ENCODE data around the gene NUDT22.
"Not testable (repeated sequence)": the region's sequence is repeated elsewhere in the genome, so short reads cannot be mapped to it uniquely, and the experiment has no call there.

Gene NUDT22

DNA sequence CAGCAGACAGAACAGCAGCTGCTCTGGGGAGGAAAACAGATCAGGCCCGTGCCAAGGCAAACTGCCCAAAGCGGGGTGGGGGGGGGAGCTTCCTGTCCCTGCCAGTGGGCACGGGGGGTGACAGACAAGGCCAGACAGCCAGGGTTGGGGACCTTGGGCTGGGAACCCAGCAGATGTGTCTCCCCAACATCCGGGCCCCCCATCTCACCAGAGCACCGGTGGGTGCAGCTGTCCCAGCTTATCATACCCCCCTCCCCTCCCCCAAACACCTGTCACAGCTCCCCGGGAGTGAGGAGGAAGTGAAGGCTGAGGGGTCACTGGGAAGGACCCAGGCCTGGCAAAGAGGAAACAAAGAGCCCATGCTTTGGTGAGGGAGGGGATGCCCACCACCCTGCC is 19.3 kb downstream of the NUDT22 start:
- peak in 1 of 2 experiments; percentile 39 for DNase-seq

DNA sequence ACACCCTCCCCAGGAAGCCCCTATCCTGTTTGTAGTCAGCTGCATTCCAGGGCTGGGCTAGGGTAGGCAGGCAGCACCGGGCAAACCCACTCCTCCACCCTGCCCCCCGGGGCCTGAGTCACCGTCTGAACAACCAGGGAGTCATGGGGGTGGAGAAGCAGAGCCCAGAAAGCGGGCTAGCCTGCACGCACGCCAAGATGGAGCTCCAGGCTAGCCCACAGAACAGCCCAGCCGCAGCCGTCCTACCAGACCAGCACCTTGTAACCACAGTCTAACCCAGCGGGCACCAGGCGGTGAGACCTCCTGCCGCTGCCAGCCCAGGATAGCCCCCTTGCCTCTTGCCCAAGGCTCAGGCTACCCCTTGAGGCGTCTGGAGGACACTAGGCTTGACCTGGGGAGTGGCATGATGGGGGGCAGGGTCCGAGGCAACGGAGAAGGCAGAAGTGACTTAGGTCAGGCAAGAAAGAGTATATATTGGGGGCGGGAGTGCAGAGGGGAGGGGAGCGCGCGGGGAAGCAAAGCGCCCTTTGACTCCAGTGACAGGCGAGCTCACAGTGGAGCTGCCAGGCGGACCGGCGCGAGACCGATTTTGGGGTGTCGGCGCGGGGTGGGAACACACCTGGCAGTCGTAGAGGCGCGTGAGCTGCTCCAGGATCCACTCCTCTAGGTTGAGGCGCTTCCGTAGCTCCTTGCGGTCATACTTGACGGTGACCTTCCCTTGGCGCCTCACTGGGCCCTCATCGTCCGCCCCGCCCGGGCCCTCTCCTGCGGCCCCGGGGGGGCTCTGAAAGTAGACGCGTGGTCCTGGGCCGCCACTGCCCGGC is 19.9 kb downstream of the NUDT22 start:
- DNase-seq, result peak; percentile 64 to 76

DNA sequence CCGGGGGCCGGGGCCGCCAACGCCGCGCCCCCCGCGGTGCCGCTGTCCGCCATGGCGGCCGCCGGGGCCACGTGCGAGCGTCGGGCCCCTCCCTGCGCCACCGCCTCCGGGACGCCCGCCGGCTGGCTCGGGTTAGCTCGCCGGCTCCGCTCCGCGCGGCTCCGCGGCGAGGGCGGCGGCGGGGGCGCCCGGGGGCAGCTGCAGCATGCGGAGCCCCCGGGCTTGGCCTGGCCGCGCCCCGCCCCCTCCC is 20.5 kb downstream of the NUDT22 start:
- DNase-seq, result not testable (repeated sequence)

DNA sequence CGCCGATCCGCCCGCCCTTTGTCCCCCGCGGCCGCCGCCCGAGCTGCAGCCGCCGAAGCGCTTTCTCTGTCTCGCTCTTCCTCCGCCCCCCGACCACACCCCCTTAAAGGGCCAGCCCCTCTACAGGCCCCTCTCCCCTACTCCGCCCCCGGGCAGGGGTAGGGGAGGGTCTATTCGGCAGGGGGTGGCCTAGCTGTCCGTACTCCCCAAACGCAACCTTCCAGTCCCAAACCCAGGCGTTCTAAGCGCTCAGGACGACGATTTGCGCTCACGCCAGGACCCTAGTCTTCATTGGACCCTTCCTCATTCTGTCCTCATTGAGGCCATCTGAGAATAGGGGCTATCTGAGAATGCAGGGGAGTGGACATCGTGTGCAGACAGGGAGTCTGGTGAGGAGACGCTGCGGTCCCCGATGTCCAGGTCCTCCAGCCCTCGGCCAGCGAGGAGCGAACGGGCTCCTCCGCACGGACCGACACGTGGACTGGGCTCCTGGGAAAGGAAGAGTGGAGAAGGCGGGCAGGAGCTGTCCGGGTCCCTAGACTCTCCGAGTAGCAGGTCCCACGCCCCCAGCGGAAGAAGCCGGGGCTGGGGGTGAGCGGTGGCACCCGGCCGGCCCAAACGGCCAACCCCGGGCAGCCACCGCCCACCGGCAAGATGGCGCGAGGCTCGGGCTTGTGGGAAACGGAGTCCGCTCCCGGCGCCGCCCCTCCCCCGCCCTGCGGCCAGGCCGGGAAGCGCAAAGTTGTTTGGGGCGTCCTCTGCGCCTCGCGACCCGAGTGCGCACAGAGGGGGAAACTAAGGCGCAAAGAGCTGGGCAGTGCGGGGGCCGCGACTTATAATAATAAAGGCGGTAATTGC is 21.0 kb downstream of the NUDT22 start, which contains the start of gene PPP1R14B:
Gene PPP1R14B (minus strand): TSS at position 73 of the 858 bp plus-strand sequence. CDS start 270 bp downstream, outside the sequence.
- peak; percentile 67 to 81 for DNase-seq

DNA sequence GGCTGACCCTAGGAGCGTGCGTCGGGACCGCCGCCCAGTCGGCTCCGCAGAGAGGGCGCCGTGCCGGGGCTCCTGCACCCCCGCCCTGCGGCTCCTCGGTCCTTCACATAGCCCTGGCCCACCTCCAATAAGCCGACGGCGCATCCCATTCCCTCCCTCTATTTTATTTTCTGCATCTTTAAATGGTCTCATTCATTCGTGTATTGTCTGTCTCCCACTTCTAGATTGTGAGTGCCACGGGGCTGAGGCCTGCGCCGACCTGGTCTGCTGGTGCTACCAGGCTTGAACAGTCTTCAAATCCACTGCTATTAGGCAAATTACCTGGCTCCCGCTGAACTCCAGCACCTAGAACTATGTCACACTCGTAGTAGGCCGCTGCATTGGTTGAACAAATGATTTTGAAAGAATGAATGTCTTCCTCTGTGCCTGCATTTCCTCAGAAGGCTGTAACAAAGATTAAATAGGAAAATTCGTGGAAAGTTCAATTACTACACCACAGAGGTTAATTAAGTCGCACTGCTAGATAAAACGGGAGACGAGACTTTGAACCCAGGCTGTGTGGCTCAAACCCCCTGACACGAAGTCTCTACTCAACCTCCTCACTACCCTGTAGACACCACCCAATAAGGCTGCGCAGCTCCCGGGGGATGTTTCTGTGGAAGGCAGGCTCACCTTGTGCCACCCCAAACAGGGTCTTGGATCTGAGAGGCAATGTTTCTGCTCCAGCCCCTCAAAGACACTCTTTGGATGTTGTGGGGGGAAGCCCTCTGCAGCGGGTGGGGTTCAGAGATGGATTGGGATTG is 21.9 kb downstream of the NUDT22 start:
- DNase-seq, result no peak

DNA sequence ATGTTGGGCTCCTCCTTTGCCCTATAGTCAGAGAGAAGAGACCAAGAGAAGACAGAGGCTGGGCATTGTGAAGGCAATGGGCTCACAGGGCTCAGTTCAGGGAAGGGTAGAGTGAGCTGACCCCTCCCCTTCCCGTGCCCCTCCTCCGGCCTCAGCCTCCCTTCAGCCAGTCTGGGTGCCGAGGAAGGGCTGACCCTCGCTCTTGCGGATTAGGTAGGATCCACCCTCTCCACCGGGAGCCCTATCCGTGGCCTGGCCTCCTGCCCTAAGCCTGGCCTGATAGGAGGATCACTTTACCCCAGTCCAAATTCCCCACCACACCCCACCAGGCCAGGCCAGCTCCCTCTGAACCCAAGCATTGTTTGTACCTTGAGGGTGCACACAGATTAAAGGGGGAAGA is 22.5 kb downstream of the NUDT22 start:
- DNase-seq, result no peak

DNA sequence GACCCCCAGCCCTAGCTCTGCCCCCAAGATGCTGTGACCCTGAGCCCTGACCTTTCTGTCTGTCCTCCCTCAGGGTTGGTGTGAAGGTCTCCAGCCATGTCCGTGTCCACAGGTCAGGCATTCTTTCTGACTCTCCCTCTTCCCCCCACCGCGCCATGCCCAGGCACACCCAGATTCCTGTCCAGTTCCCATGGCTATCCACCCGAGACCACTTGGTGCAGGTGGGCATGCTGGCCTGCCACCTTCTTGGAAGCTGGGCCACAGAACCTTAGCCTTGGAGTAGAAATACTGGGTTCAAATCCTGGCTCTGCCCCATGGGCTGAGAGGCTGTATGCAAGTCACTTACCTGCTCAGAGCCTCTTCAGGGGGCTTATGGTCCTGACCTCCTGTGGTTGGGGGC is 23.0 kb downstream of the NUDT22 start:
- no peak for DNase-seq

DNA sequence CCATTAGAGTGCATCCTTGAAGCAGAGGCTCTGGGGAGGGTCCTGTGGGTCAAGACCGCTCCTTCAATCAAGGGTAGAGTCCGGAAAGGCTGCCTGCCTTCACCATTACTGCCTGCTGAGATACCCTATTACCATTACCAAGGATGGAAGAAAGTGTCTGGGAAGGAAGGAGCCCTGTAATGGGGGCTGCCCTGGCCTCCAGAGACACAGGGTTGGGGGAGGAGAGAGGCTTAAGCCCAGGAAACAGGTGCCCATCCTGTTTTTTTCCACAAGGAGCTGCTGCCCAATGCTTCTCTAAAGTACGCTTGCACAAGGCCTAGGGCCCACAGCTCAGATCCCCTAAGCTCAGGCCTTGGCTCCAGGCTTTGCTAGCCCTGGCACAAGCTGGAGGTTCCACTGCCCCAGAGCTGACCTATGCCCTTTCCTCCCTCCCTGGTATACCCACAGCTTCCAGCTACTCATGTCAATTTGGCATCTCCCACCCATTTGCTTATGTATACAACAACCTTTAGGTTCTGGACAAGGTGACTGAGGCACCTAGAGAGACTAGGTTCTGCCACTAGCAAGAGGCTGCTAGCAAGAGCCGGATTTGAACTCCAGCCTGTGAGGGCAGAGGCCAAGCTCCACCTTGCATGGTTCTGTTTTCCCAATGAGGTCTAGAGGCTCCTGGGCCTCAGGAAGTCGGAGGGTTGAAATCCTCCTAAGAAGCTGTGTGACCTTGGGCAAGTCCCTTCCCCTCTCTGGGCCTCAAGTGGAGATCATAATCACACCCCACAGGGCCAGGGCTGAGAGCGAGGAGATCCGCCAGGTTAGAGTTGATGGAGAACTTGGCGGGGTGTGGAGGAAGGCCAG is 23.7 kb downstream of the NUDT22 start:
- DNase-seq, result no peak

DNA sequence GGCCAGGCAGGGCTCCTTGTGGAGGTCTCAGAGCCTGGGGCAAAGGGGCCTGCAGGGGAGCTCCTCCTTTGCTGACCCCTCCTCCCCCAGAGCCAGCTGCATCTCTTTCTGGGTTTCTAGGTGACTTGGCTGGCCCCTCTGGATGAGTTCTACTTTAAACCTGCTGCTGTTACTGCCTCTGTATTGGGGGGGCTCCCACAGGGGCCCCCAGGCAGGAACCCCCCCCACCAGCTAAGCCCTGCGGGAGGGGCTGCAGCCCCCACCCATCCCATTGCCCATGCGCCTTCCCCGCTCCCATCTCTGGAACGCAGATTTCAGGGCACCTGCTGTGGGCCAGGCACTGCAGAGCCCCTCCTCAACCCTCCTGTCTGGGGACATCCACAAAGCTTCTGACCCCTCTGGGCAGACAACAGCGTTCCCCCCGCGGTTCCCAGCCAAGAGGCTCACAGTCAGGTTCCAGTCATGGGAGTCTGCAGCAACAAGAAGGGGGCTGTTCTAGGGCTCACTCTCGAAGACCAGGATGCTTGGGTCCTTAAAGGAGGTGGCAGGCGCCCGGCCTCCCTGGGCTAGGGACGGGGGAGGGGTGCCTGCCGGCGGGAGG is 24.4 kb downstream of the NUDT22 start:
- no peak for DNase-seq

DNA sequence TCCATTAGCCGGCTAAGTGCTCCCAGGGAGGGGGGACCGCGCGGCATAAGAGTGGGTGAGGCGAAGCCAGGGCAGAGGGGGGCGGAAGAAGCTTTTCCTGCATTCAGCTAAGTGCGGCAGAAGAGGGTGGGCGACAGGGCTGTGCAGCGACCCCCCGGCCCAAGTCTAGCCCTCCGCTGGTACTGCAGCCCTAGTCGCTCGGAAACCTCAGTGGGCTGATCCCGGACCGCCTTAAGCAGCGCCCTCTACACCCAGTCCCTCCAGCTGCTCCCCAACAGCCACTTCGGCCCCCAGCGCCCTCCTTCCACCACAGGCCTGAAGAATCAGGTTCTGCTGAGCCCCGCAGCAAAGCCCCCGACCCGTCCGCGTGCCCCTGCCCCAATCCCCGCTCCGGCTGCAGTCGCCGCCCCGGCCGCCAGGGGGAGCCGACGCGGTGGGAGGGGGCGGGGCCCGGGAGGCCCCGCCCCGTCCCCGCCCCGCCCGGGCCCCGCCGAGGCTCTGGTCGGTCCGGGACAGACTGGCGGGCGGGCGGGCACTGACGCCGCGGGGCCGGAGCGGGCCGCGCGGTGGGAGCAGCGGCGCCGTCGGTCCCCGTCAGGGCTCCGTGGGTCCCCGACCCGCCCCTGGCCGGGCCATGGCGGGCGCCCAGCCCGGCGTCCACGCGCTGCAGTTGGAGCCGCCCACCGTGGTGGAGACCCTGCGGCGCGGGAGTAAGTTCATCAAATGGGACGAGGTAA is 25.1 kb downstream of the NUDT22 start, which contains the start of gene PLCB3:
Gene PLCB3 (plus strand): TSS at position 515 of the 737 bp plus-strand sequence. CDS start 120 bp downstream, at position 635.
- DNase-seq, result peak in 1 of 2 experiments; percentile 35

DNA sequence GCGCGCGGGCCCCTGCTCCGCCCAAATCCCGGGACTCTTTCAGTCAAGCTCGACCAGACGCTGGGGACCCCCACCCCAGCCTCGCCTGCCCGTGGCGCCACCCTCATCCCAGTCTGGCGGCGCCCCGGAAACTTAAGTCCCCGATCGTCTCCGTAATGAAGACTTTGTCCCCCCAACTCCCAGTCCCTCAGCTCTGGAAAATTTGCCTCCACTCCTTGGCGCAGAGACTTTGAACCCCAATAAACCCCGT is 25.6 kb downstream of the NUDT22 start:
- DNase-seq, result no peak

DNA sequence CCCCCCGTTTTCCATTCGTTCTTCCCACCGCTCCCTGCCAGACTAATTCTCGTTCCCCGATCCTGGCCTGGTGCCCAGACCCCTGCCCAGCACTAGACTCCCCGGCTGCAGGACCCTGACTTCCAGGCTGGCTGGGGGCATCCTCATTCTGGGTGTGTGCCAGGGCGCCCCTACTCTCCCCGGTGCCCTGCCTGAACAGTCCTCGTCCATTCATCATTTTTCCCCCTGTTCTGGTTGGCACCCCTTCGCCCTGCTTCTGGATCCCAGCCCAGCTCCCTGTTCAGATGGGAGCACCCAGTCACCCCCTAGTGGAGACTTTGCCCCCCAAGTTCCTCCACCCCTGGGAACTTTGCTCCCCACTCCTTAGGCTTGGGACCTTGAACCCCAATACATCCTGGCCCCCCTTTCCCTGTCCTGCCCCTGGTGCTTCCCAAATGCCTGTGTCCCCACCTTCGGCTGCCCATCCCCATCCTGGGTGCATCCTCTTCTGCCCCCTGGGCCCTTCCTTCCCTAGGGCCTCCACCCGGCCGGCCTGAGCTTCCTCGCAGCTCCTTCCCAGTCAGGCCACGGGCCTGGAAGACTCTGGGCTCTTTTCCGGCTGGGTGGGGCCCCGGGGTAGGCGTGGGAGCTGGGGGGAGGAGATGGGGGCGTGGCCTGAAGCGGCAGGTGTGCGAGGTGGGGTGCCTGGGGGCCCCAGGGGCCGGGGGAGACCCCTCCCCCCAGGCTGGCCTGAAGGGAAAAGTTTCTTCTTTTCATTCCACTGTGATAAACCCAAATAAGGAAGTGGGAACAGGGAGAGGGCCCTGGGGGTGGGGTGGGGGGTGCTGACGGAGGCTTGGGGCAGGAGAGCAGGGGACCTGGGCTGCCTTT is 26.2 kb downstream of the NUDT22 start:
- peak in 1 of 2 experiments; percentile 44 for DNase-seq

DNA sequence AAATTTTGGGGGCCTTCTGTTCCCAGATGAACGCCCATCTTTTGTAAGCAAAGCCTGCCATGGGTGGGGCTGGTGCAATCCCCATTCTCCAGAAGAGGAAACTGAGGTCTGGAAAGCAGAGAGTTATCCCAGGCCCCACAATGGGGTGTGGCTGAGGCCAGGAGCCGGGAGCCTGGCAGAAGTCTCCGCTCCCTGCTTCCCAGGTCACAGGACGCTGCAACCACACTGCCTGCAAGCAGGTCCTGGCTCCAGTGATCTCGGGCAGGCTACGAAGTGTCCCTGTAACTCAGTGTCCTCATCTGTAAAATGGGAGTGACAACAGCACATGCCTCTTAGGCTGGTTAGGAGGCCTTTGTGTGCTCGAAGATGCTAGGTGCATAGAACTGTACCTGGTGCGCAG is 27.0 kb downstream of the NUDT22 start:
- DNase-seq, result no peak

DNA sequence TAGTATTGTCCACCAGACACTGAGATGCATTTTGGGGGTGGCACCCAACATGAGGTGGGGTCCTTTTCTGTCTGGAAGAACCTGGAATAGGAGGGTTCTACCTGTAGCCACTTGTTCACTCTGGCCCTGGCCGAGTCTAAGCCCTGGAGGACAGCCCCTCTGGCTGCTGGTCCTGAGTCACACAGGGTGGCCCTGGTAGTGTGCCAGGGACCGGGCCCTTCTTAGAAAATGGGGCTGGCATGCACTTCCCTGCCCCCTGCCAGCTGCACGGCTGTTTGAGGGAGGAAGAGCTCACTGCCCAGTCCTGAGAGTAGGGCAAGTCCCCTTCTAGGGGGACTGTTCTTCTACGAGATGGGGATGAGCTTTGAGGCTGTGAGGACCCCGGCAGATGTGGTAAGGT is 27.4 kb downstream of the NUDT22 start:
- no peak for DNase-seq

DNA sequence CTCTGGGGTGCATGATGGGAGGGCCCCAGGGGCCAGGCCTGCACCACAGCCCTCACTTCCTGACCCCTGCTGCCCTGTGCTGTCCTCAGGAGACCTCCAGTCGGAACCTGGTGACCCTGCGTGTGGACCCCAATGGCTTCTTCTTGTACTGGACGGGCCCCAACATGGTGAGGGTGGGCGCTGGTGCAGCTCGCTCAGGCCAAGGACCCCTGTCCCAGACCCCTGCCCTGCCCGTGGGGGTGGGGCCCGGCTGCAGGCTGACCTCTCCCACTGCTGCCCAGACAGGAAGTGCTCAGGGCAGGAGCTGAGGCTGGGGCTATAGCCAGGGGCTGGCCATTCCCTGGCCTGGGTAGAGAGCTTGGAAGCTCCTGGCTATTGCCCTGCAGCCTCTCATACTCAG is 28.3 kb downstream of the NUDT22 start:
- no peak for DNase-seq

DNA sequence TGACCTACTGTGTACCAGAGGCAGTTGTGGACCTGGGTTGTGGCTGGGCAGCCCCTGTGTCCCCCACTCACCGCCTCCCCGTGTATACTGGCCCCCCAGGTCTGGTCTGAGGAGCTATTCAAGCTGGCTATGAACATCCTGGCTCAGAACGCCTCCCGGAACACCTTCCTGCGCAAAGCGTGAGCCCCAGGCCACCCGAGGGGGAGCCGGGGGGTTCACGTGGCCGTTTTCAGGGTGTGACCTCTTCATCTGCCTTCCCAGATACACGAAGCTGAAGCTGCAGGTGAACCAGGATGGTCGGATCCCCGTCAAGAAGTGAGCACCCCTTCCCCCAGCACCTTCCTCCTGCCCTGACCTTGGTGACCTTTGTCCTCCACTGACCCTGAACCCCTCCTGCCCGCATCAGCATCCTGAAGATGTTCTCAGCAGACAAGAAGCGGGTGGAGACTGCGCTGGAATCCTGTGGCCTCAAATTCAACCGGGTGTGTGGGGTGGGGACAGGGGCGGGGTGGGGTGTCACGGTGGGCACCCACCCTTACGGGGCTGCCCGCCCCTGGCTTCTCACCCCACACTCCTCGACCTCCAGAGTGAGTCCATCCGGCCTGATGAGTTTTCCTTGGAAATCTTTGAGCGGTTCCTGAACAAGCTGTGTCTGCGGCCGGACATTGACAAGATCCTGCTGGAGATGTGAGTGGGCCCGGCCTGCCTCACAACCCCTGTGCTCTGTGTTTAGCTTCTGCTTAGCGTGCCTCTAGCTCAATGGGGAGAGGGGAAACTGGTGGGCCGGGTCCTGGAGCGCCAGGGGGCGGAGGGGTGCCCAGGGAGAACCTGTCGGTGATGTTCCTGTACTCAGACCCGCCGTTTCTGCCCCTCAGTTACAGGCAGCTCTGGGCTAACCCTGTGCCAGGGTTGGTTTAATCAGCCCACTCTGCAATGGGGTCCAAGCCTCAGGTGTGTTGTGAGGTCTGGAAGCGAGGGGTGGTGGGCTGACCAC is 29.4 kb downstream of the NUDT22 start:
- no peak for DNase-seq

DNA sequence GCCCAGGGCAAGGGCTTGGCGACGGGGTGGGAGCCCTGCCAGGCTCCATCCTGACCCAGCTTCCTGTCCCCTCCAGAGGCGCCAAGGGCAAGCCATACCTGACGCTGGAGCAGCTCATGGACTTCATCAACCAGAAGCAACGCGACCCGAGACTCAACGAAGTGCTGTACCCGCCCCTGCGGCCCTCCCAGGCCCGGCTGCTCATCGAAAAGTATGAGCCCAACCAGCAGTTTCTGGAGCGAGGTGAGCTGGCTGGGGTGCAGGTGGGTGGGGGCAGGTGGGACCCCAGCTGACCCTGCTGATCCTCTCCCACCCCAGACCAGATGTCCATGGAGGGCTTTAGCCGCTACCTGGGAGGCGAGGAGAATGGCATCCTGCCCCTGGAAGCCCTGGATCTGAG is 30.2 kb downstream of the NUDT22 start:
- no peak for DNase-seq

DNA sequence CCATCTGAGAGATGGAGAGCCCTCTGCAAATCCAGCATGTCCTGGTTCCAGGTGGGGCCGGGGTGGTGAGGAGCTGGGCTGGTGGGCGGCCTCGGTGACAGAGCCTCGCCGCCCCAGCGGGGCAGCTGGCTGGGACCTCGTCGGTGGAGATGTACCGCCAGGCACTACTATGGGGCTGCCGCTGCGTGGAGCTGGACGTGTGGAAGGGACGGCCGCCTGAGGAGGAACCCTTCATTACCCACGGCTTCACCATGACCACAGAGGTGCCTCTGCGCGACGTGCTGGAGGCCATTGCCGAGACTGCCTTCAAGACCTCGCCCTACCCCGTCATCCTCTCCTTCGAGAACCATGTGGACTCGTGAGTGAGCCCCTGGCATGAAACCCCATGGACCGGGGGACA is 32.3 kb downstream of the NUDT22 start:
- DNase-seq, result no peak

DNA sequence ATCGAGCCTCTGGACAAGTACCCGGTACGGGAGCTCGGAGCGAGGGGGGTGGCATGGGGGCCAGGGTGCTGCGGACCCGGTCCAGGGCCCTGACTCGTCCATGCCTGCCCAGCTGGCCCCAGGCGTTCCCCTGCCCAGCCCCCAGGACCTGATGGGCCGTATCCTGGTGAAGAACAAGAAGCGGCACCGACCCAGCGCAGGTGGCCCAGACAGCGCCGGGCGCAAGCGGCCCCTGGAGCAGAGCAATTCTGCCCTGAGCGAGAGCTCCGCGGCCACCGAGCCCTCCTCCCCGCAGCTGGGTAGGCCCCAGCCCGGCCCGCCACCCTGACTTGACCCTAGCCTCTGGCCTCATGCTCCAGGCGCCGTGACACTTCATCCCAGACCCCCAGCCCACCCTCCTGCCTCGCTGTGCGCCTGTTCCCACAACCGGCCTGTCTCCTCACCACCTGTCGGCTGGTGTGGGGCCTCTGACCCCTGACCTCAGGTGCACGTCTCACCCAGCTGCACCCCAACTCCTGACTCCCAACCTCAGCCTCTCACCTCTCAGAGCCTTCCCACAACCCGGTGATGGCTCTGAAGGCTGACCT is 33.0 kb downstream of the NUDT22 start:
- no peak for DNase-seq
